ENCODE results near the gene PPM1B. TPM values are rescaled to one million over a fixed set of nuclear protein-coding genes. Genes with fewer than 3 reads are reported as not detected.
"Not testable (repeated sequence)": the region's sequence is repeated elsewhere in the genome, so short reads cannot be mapped to it uniquely, and the experiment has no call there.

Gene PPM1B
- total RNA-seq, 2 experiments from 2014 or later, result 52.7 to 54.2 TPM

- ChIA-PET CTCF (no interaction called here), POLR2A (interaction anchor here (0.6 to 1.0 kb wide), 3 partner anchors 24 to 193 kb away, joined by 3 read pairs; partner anchors contain the start of genes CAMKMT and PREPL)
- peaks cover 13% of the 10 kb centered on the region for H3K36me3 Mint-ChIP-seq (ENCODE audit: low read depth)
- H3K4me1 Mint-ChIP-seq, result peaks cover 34% of the 10 kb centered on the region
- peak; percentile 99 for DNase-seq
- peak overlapping the region; percentile 100 for H3K27ac Mint-ChIP-seq
- peak overlapping the region; percentile 96 for H3K4me3 Mint-ChIP-seq
- H3K27me3 Mint-ChIP-seq, result no peaks in the 10 kb centered on the region
- H3K9me3 Mint-ChIP-seq, result peaks cover 8% of the 10 kb centered on the region
These were observed 581 bp upstream of the PPM1B start for GRCh38 chr2:44167908-44168680.

GRCh38 chr2:44169155-44169898 lies 652 bp downstream of the PPM1B start:
- DNase-seq, result peak; percentile 68
- peak overlapping the region; percentile 96 for H3K4me3 Mint-ChIP-seq
- H3K27ac Mint-ChIP-seq, result peak overlapping the region; percentile 100
- CTCF ChIA-PET, result interaction anchor here (1.2 kb wide), 1 partner anchor 10 kb away, joined by 5 read pairs; no protein-coding TSS in a partner anchor
- no peaks in the 10 kb centered on the region for H3K27me3 Mint-ChIP-seq
- peaks cover 41% of the 10 kb centered on the region for H3K4me1 Mint-ChIP-seq
- POLR2A ChIA-PET, result interaction anchor here (1.5 kb wide), 1 partner anchor 22 kb away, joined by 3 read pairs; no protein-coding TSS in a partner anchor
- peaks cover 15% of the 10 kb centered on the region for H3K36me3 Mint-ChIP-seq (ENCODE audit: low read depth)
- peaks cover 8% of the 10 kb centered on the region for H3K9me3 Mint-ChIP-seq

GRCh38 chr2:44170311-44170717 lies 1.6 kb downstream of the PPM1B start:
- Mint-ChIP-seq H3K36me3 (ENCODE audit: low read depth) (peaks cover 15% of the 10 kb centered on the region), H3K4me3 (peak overlapping the region; percentile 96), H3K9me3 (peaks cover 8% of the 10 kb centered on the region), H3K4me1 (peaks cover 49% of the 10 kb centered on the region), H3K27ac (peak overlapping the region; percentile 98), H3K27me3 (no peaks in the 10 kb centered on the region)
- DNase-seq, result no peak
- ChIA-PET POLR2A (interaction anchor here (1.5 kb wide), 1 partner anchor 21 kb away, joined by 3 read pairs; no protein-coding TSS in a partner anchor), CTCF (interaction anchor here (1.2 kb wide), 2 partner anchors 9 to 23 kb away, joined by 3 to 5 read pairs; no protein-coding TSS in a partner anchor)

- ChIA-PET CTCF (interaction anchor here (1.2 kb wide), 3 partner anchors 10 to 23 kb away, joined by 3 read pairs; no protein-coding TSS in a partner anchor), POLR2A (no interaction called here)
- H3K4me1 Mint-ChIP-seq, result peaks cover 56% of the 10 kb centered on the region
- H3K27me3 Mint-ChIP-seq, result no peaks in the 10 kb centered on the region
- no peak overlapping the region for H3K27ac Mint-ChIP-seq
- H3K36me3 Mint-ChIP-seq (ENCODE audit: low read depth), result peaks cover 17% of the 10 kb centered on the region
- H3K9me3 Mint-ChIP-seq, result peaks cover 6% of the 10 kb centered on the region
- H3K4me3 Mint-ChIP-seq, result peak overlapping the region; percentile 96
- DNase-seq, result no peak
These were observed 2.3 kb downstream of the PPM1B start for GRCh38 chr2:44171018-44171417.

- H3K27ac Mint-ChIP-seq, H3K27me3 Mint-ChIP-seq, POLR2A ChIA-PET, DNase-seq, H3K9me3 Mint-ChIP-seq: not testable (repeated sequence)
- CTCF ChIA-PET, result interaction anchor here (1.2 kb wide), 2 partner anchors 9 to 10 kb away, joined by 3 read pairs; no protein-coding TSS in a partner anchor
- Mint-ChIP-seq H3K4me3 (peak overlapping the region; percentile 96), H3K36me3 (ENCODE audit: low read depth) (peaks cover 20% of the 10 kb centered on the region), H3K4me1 (peaks cover 60% of the 10 kb centered on the region)
These were observed 2.8 kb downstream of the PPM1B start for GRCh38 chr2:44171442-44171841.

- H3K4me3 Mint-ChIP-seq, result no peak overlapping the region
- ChIA-PET CTCF (interaction anchor here (0.6 to 1.0 kb wide), 2 partner anchors 40 to 85 kb away, joined by 3 to 4 read pairs; no protein-coding TSS in a partner anchor), POLR2A (no interaction called here)
- DNase-seq, result no peak
- H3K27me3 Mint-ChIP-seq, result no peaks in the 10 kb centered on the region
- peaks cover 21% of the 10 kb centered on the region for H3K36me3 Mint-ChIP-seq (ENCODE audit: low read depth)
- peaks cover 59% of the 10 kb centered on the region for H3K4me1 Mint-ChIP-seq
- no peak overlapping the region for H3K27ac Mint-ChIP-seq
- no peaks in the 10 kb centered on the region for H3K9me3 Mint-ChIP-seq
These were observed 3.9 kb downstream of the PPM1B start for GRCh38 chr2:44172576-44172975.

- no peak overlapping the region for H3K27ac Mint-ChIP-seq
- H3K36me3 Mint-ChIP-seq (ENCODE audit: low read depth), result peaks cover 34% of the 10 kb centered on the region
- H3K4me3 Mint-ChIP-seq, result no peak overlapping the region
- no peak for DNase-seq
- POLR2A ChIA-PET, result no interaction called here
- CTCF ChIA-PET, result interaction anchor here (0.5 to 1.1 kb wide), 2 partner anchors 9 to 173 kb away, joined by 3 to 5 read pairs; no protein-coding TSS in a partner anchor
- H3K27me3 Mint-ChIP-seq, result no peaks in the 10 kb centered on the region
- H3K4me1 Mint-ChIP-seq, result peaks cover 50% of the 10 kb centered on the region
- H3K9me3 Mint-ChIP-seq, result no peaks in the 10 kb centered on the region
These were observed 10.3 kb downstream of the PPM1B start for GRCh38 chr2:44178950-44179349.

- Mint-ChIP-seq H3K9me3 (no peaks in the 10 kb centered on the region), H3K4me1 (peaks cover 48% of the 10 kb centered on the region), H3K27me3 (no peaks in the 10 kb centered on the region), H3K27ac (no peak overlapping the region), H3K4me3 (no peak overlapping the region), H3K36me3 (ENCODE audit: low read depth) (peaks cover 42% of the 10 kb centered on the region)
- ChIA-PET POLR2A (no interaction called here), CTCF (interaction anchor here (0.5 kb wide), 1 partner anchor 73 kb away, joined by 4 read pairs; no protein-coding TSS in a partner anchor)
- DNase-seq, result no peak
These were observed 13.0 kb downstream of the PPM1B start for GRCh38 chr2:44181648-44182047.

GRCh38 chr2:44184106-44184505 lies 15.4 kb downstream of the PPM1B start:
- ChIA-PET CTCF (no interaction called here), POLR2A (no interaction called here)
- H3K36me3 Mint-ChIP-seq (ENCODE audit: low read depth), result peaks cover 52% of the 10 kb centered on the region
- peak overlapping the region; percentile 73 for H3K27ac Mint-ChIP-seq
- H3K4me3 Mint-ChIP-seq, result no peak overlapping the region
- DNase-seq, result no peak
- H3K27me3 Mint-ChIP-seq, result no peaks in the 10 kb centered on the region
- peaks cover 62% of the 10 kb centered on the region for H3K4me1 Mint-ChIP-seq
- H3K9me3 Mint-ChIP-seq, result no peaks in the 10 kb centered on the region

GRCh38 chr2:44186810-44187209 lies 18.1 kb downstream of the PPM1B start:
- CTCF ChIA-PET, result interaction anchor here (1.0 to 1.6 kb wide), 2 partner anchors 9 to 83 kb away, joined by 3 to 4 read pairs; no protein-coding TSS in a partner anchor
- Mint-ChIP-seq H3K27ac (peak overlapping the region; percentile 44), H3K4me1 (peaks cover 72% of the 10 kb centered on the region)

GRCh38 chr2:44187251-44187650 lies 18.6 kb downstream of the PPM1B start:
- POLR2A ChIA-PET, result no interaction called here
- Mint-ChIP-seq H3K27ac (no peak overlapping the region), H3K4me3 (no peak overlapping the region), H3K4me1 (peaks cover 73% of the 10 kb centered on the region), H3K9me3 (no peaks in the 10 kb centered on the region), H3K27me3 (no peaks in the 10 kb centered on the region), H3K36me3 (ENCODE audit: low read depth) (peaks cover 41% of the 10 kb centered on the region)
- CTCF ChIA-PET, result interaction anchor here (1.6 kb wide), 1 partner anchor 8 kb away, joined by 3 read pairs; no protein-coding TSS in a partner anchor
- DNase-seq, result no peak

More at GRCh38 chr2:44186810-44187209, 18.1 kb downstream of the PPM1B start:
- H3K27me3 Mint-ChIP-seq, result no peaks in the 10 kb centered on the region
- DNase-seq, result no peak
- POLR2A ChIA-PET, result no interaction called here
- no peaks in the 10 kb centered on the region for H3K9me3 Mint-ChIP-seq
- peaks cover 40% of the 10 kb centered on the region for H3K36me3 Mint-ChIP-seq (ENCODE audit: low read depth)
- H3K4me3 Mint-ChIP-seq, result no peak overlapping the region

- H3K9me3 Mint-ChIP-seq, result no peaks in the 10 kb centered on the region
- no peaks in the 10 kb centered on the region for H3K27me3 Mint-ChIP-seq
- POLR2A ChIA-PET, result no interaction called here
- CTCF ChIA-PET, result no interaction called here
- peaks cover 66% of the 10 kb centered on the region for H3K4me1 Mint-ChIP-seq
- H3K4me3 Mint-ChIP-seq, result no peak overlapping the region
- no peak overlapping the region for H3K27ac Mint-ChIP-seq
- peaks cover 42% of the 10 kb centered on the region for H3K36me3 Mint-ChIP-seq (ENCODE audit: low read depth)
- DNase-seq, result no peak
These were observed 20.0 kb downstream of the PPM1B start for GRCh38 chr2:44188696-44189095.

GRCh38 chr2:44189104-44189503 lies 20.4 kb downstream of the PPM1B start:
- DNase-seq, result no peak
- Mint-ChIP-seq H3K27ac (no peak overlapping the region), H3K27me3 (no peaks in the 10 kb centered on the region), H3K4me1 (peaks cover 64% of the 10 kb centered on the region), H3K36me3 (ENCODE audit: low read depth) (peaks cover 40% of the 10 kb centered on the region), H3K9me3 (no peaks in the 10 kb centered on the region), H3K4me3 (no peak overlapping the region)
- POLR2A ChIA-PET, result no interaction called here
- CTCF ChIA-PET, result no interaction called here
